ENCODE measurements around the gene CSNK1A1.
A peak's percentile ranks its signal among the peaks of the same experiment; 100 is the strongest.
"Not testable (repeated sequence)": the region's sequence is repeated elsewhere in the genome, so short reads cannot be mapped to it uniquely, and the experiment has no call there.

CSNK1A1 gene

DNA sequence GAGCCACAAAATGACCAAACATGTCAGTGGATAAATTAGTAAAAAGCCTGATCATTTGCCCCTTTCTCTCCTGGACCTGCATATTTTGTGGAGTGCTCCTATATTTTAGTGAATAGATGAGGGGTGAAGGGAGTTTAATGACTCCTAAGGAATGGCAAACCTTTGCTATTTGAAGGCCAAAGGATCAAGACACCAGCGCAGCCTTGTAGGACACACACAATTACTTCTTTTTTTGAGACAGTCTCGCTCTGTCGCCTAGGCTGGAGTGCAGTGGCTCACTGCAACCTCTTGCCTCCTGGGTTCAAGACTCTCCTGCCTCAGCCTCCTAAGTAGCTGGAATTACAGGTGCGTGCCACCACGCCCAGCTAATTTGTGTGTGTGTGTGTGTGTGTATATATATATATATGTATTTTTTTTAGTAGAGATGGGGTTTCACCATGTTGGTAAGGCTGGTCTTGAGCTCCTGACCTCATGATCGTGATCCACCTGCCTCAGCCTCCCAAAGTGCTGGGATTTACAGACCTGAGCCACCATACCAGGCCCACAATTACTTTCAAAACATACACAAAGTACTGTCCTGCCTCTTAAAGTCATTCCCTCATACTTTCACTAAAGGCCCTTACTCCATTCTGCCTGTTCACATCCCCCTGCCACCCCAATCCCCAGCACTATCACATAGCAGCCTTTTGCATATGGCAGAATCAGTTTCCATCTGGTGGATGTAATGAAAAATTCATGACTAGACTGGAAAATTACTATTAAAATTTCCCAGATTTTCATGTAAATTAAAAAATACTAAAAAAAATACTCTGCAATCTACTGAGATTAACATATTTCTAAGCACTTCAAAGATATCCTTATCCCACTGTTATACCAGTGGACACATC, 60.4 kb downstream of the CSNK1A1 start:
- no peak for DNase-seq (ENCODE audit: low read depth)

DNA sequence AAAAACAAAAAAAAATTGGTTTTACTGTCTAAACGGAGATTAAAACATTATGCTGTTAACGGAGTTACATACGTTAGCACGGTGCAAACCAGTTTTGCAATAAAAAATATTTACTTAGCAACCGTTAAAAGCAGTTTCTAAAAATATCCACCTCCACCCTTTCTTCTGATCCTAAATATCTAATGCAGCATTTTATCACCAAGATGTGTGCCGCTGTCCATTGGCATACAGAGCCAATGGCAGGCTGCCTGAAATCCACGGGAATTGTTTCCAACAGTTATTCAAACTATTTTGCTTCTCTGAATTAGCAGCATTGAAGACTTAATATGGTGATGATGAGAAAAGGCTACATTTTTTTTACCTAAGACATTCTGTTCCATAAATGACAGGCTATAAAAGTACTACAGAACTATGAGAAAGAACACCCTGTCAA, 61.6 kb downstream of the CSNK1A1 start:
- DNase-seq (ENCODE audit: low read depth) = peak; percentile 61

DNA sequence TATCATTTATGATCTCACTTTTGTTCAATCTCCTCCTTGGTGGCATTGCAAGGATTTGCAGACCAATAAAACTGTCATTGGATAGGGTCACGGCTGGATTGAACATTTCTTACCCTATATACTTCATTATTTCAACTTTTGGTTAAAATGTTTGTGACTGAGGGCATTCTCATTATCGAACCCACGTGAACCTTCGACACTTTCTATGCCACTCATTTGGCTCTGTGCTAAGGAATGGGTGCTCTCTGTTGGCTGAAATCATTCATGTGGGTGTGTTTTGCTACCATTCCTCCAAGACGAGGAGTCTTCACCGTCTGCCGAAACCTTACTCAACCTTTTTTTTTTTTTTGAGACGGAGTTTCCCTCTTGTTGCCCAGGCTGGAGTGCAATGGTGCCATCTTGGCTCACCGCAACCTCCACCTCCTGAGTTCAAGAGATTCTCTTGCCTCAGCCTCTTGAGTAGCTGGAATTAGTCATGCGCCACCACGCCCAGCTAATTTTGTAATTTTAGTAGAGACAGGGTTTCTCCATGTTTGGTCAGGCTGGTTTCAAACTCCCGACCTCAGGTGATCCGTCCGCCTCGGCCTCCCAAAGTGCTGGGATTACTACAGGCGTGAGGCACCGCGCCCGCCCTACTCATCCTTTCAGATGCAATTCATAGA, 62.5 kb downstream of the CSNK1A1 start:
- no peak for DNase-seq (ENCODE audit: low read depth)

DNA sequence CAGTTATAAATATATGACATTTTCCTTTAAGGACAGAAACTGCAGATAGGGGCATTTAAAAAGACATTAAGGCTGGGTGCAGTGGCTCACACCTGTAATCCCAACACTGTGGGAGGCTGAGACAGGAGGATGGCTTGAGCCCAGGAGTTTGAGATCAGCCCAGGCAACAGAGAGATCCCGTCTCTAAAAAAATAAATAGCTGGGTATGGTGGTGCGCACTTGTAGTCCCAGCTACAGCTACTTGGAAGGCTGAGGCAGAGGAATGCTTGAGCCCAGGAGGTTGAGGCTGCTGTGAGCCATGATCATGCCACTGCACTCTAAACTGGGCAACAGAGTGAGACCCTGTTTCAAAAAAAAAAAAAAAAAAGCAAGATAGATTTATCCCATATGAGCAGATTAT, 63.6 kb downstream of the CSNK1A1 start:
- no peak for DNase-seq (ENCODE audit: low read depth)

DNA sequence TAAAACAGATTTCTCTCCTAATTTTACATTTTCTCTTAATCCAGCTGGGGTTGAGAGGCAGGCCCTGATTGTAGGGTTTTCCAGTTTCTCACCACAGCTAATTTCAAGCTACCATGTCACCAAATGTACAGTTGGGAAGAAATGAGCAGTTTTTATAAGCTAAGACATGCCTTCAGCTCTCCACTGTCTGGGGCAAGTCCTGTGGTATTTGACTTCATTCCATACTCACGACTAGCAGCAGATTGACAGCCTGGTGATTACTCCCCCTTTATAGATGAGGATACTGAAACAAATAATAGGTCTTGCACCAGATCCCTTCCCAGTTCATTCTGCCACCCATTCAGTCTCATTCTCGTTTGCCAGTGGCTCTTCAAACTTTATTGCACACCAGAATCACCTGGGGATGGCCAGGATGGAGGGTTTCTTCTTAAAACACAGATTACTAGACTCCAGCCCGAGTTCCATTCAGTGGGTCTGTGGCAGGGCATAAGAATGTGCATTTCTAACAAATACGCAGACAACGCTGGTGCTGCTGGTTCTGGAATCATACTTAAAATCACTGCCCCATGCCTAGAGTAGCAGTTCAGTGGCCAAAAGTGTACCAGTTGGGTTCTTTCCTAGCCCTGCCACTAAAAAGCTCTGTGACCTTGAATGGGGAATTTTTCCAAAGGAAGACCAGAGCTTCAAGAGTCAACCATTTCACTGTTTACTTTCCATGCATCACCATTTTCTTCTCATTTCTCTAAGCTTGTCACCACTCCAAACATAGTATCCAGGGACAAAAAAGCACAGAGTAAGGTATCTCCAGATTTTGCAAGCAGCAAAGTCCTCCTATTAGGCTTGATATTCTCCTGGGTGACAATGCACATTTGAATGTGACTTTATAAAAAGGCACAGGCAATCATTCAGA, 64.3 kb downstream of the CSNK1A1 start:
- DNase-seq (ENCODE audit: low read depth) = peak; percentile 61

DNA sequence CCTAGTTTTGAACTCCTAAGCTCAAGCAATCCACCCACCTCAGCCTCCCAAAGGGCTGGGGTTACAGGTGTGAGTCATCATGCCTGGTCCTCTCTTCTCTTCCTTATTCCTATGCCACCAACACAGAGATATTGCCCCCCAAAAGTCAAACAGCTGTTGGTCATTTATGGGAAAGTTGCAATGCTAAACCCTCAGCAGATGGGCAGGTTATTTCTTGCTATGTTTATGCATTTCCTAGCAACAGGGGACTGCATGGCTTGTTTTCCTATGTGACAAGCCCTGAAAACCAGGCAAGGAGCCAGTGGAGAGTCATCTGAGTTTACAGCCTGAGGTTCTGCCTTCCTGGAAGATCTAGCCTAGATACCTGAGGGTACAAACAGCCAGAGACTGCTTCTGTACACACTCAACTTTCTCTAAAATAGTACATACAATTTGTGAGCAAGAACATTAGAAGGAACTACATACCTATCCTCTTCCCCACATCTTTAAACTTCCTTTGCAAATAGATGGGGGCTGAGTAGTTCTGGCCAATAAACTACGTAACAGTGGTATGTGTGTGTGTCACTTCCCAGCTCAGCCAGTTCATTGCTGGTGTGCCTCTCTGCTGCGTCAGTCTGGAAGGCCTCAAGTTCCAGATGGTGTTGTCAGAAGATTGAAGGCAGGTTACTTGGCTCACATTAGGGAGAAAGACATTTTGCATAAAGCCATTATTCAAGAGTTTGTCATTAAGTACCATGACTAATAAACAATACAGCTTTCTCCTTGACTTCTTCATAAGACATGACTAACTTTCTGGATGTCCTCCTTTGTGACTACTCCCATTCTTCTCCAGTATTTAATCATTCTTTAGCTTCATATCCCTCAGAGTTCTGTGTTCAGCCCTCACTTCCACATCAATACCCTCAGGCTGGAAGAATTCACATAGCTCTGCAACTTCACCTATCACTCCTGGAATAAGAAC, 65.3 kb downstream of the CSNK1A1 start:
- peak; percentile 100 for DNase-seq (ENCODE audit: low read depth)

DNA sequence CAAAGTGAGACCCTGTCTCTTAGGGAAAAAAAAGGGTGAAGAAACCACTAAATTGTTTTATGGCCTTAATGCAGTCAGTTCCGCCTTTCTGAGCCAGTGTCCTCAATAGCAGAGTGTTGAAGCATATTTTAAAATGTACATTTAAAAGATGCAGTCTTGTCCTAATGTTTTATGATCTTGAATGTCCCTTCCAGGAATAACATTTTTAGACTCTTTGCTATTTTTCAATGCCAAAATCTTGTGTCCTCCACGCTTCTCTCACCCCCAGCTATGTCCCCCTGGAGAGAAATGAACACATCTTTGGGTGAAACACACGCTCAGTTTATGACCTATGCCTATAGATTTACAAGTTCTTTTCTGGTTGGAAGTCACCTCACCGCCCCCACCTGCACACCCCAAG, 69.8 kb downstream of the CSNK1A1 start:
- no peak for DNase-seq (ENCODE audit: low read depth)

DNA sequence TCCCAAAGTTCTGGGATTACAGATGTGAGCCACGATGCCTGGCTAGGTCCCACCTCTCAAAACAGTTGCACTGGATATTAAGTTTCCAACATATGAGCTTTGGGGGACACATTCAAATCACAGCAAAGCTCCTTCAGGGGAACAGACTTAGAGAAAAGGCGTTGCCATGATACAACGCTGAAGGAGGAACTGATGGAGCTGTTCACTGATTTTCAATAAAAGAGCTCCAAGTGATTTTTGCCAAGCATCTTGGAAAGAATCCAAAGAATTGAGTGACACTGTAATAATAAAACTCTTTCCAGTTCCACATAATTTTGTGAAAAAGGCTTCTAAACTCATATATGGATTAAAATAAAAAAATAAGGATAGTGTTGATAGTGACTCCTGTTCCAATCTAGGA, 72.5 kb downstream of the CSNK1A1 start:
- no peak for DNase-seq (ENCODE audit: low read depth)

DNA sequence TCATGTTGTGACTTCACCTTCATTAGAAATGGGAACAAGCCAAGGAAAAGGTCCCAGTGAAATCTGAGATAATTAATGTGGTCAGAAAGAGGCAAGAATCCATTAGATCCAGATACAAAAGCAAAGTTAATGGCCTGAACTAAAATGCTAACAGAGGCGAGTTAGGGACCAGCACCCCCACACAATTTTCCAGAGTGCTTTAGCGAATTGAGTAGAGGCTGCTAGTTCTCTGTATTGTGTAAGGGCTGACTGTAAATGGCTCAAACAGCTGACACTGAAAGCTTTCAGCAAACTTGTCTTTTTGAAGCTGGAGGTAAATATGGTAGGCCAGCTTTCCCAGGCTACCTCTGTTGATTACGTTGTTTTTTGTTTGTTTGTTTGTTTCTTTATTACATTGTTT, 75.5 kb downstream of the CSNK1A1 start:
- no peak for DNase-seq (ENCODE audit: low read depth)

DNA sequence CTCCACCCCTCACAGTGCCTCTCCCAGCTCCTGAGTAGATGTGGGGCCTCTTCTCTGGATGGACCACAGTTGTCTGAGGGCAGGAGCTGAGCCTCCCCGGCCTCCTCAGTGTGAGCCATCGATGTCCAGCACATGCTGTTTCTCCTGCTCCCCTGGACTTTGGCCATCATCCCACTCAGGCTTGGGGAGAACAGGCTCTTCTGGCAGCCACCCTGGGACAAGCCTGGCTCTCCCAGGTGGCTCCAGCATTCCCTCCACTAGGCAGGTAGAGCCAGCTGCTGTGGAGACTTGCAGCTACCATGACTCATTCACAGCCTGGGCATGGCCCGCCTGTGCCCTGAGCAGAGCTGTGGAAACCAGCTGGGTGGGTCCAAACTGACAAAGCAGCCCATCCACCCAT, 77.0 kb downstream of the CSNK1A1 start:
- no peak for DNase-seq (ENCODE audit: low read depth)

DNA sequence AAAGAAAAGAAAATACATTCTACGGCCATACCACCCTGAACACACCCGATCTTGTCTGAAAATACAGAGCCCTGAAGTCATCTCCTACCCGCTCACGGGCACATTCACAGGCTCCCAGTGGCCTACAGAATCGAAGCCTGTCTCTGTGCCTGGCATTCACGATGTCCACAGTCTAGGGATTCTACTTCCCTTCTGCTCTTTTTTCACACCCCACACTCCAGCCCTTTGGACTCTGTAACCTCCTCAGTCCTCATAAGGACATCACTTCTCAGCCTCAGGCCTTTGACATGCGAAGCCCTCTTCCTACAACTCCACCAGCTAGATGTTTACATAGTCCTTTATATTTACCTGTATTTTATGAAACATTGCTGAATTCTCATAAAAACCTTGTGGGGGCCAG, 77.8 kb downstream of the CSNK1A1 start:
- no peak for DNase-seq (ENCODE audit: low read depth)

DNA sequence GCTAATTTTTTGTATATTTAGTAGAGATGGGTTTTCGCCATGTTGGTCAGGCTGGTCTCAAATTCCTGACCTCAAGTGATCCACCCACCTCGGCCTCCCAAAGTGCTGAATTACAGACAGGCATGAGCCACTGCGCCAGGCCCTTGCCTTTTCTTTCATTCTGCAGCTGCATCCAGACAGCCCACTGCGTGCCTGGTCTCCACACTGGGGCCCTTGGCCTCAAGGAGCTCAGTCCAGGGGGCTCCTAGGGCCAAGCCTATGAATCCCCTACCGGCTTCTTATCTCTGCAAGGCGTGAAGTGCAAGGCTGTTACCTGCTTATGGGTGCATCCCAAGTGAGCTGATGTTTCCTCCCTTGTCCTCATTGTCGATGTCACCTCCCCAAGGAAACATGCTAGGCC, 78.8 kb downstream of the CSNK1A1 start:
- DNase-seq (ENCODE audit: low read depth) = no peak

DNA sequence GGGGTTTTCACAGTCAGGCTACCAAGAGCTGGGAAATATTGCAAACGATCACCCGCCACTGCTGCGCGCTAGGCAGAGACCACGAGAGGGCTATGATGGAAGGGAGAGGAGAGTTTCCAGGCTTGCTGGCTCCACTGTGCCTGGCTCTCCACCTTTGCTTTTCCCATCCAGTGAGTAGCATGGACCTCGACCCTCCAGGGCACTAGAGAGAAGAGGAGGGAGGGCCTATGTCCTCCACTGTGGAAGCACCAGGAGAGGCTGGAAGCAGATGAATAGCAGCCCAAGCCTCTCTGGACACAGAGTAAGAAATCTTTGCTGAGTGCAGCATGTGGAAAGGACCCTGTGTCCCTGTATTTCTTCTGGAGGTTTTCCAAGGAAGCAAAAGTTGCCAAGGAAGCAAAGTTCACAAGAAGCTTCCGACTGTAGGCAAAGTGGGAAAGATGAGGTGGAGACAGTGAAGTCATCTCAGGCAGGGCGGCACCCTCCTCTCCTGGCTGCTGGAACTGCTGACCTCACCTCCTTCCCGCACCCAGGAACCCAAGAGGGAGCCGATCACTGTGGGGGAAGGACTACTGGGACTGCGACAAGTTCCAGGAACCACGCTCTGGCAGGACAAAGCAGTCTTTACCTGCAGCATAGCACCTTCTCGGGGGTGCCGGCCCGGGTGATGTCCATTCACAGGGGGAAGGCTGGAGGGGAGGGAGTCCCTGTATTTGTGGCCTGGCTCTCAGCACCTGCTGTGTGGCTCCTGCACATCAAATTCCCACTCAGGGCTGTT, 79.6 kb downstream of the CSNK1A1 start:
- no peak for DNase-seq (ENCODE audit: low read depth)

DNA sequence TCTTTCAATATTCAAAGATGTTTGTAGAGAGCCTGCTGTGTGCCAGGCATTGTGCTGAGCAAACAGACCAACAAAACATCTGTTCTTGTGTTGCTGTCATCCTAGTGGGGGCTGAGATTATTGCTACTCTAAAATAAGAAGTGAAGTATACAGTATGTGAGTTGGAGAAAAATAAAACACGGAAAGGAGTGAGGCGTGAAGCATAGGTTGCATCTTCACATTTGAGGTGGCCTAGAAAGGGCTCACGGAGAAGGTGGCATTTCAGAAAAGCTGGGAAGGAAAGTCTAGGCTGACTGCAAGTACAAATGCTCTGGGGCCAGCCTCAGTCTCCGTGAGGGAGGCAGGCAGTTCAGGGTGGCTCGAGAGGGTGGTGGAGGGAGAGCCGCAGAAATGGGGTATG, 80.3 kb downstream of the CSNK1A1 start:
- DNase-seq (ENCODE audit: low read depth) = no peak

DNA sequence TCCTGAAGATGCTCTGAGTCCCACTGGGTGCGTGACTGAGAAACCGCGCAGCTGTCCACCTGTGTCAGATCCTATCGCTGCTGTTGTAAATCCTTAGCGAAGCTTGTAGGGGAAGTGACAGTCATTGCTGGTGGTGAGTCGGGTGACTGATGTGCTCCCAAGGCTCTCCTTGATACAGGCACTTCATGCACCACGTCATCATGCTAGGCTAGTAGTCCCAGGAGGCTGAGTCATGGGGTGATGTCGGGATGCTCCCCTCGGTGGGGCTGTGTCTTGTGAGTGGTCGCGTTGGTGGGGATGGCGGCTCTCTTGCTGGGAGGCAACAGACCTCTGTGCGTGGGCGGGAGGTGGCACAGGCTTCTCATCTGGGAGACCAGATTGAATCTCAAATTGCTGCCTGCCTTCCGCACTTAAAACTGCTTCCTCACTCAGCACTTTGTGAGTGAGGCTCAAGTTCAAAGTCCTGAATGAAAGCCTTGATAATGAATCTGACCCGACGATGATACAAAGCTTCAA, 84.7 kb downstream of the CSNK1A1 start:
- no peak for DNase-seq (ENCODE audit: low read depth)

DNA sequence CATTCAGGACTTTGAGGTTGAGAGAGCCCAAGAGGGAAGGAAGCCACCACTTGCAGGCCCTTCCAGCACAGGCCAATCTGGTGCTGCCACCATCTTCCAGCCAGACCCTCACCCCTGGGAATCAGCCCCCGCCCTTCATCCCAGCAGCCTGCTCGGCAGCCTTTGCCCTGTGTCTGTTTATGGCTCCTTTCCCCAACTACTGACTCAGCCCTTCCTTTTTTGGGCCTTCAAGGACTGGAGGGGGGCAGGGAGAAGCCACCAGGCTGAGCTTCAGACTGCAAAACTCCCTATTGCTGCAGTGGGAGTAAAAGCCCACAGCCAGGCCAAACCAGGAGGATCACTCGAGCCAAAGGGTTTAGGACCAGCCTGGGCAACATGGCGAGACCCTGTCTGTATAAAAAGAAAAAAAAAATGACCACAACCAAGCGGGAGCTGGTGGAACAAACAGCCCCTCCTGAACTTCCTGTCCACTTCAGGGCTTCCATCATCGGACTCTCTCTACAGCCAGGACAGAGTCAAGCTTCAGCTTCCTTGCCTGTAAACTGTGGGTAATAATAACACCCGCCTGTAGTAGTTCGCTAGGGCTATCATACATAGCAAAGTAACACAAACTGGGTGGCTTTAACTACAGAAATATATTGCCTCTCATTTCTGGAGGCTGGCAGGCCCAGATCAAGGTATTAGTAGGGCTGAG, 86.3 kb downstream of the CSNK1A1 start:
- no peak for DNase-seq (ENCODE audit: low read depth)

DNA sequence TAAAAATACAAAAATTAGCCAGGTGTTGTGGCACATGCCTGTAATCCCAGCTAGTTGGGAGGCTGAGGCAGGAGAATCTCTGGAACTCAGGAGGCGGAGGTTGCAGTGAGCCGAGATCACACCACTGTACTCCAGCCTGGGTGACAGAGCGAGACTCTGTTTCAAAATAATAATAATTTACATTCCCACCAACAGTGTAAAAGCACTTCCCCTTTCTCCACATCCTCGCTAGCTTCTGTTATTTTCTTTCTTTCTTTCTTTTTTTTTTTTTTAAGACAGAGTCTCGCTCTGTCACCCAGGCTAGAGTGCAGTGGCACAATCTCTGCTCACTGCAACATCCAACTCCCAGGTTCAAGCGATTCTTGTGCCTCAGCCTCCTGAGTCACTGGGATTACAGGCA, 89.3 kb downstream of the CSNK1A1 start:
- DNase-seq (ENCODE audit: low read depth) = not testable (repeated sequence)

DNA sequence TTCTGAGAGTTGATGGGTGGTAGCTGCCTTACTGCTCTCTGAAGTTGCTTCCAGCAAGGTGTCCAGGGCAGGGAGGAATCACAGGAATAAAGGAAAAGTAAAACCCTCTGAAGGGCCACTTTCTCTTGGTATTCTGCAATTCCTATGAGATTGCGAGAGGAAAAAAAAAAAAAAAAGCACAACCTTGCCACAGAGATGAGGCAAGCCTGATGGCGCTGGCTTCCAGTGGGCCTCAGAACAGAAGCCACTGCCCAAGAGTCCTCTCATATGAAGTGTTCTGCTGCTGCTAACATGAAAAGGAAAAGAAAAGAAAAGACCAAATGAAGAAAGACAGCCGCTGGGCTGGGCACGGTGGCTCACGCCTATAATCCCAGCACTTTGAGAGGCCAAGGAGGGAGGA, 91.3 kb downstream of the CSNK1A1 start:
- no peak for DNase-seq (ENCODE audit: low read depth)

DNA sequence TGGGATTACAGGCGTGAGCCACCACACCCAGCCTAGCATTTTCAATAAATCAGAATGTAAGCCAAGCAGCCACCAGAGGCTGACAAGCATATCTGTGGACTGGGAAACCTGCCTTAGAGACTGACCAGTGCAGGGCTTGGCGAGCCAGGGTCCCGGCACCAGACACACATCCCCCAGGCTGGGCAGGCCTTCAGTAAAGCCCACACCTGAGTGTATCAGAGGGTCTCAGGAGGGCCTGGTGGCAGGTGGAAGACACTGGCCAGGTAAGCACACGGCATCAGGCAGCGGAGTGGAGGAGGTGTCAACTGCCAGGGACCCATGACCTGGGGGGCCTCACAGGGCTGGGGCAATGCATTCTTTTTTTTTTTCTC, 93.9 kb downstream of the CSNK1A1 start:
- no peak for DNase-seq (ENCODE audit: low read depth)

All from GM04503 (cell line).